H1 (cell line): ENCODE measurements around the gene SLC7A14. TPM values are rescaled to one million over a fixed set of nuclear protein-coding genes. Genes with fewer than 3 reads are reported as not detected.

Source experiments
- CTCF ChIA-PET: fragments of 300-600 bp; sonication (Branson Sonifier 250); formaldehyde crosslinking; loops from one replicate; lab custom pipeline; 2021; ENCODE audit not compliant: partially characterized antibody; lab: Charles Lee
- POLR2A ChIA-PET: fragments of 300-600 bp; sonication (Branson Sonifier 250); formaldehyde crosslinking; loops from one replicate; lab custom pipeline; 2021; ENCODE audit warnings: inconsistent platforms; ENCODE audit not compliant: partially characterized antibody; lab: Charles Lee
- DNase-seq, 2 experiments: peaks; one replicate each; pipeline versions ENCODE4 v3.0.0 to v3.0.0-alpha.2; 2010 to 2022; ENCODE audit warnings: low spot score in 2 of 2, low read depth in 1 of 2, mixed read lengths in 1 of 2
- FAIRE-seq: peaks from 2 replicates; lab custom pipeline; 2011; peaks lifted over from hg19 to GRCh38; lab: Jason Lieb, UNC
- H2AFZ ChIP-seq: 2 replicates; pipeline ENCODE4 v1.8.1; 2012; ENCODE audit warnings: low read length, inconsistent platforms
- H2AK5ac ChIP-seq: 2 replicates; pipeline ENCODE4 v1.6.1; 2013; ENCODE audit warnings: low read depth, low read length
- H2BK120ac ChIP-seq: replicated peaks from 2 replicates; pipeline ENCODE3; 2013; ENCODE audit warnings: low read depth, low read length, inconsistent platforms
- H2BK12ac ChIP-seq: 2 replicates; pipeline ENCODE4 v1.6.1; 2013; ENCODE audit warnings: low read depth, low read length
- H2BK15ac ChIP-seq: 2 replicates; pipeline ENCODE4 v1.6.1; 2013; ENCODE audit warnings: low read length
- H2BK20ac ChIP-seq: 2 replicates; pipeline ENCODE4 v1.6.1; 2013; ENCODE audit warnings: low read length
- H2BK5ac ChIP-seq: 2 replicates; pipeline ENCODE4 v1.6.1; 2013; ENCODE audit warnings: low read depth, low read length
- H3K14ac ChIP-seq: 2 replicates; pipeline ENCODE4 v1.6.1; 2013; ENCODE audit warnings: inconsistent platforms; ENCODE audit not compliant: insufficient read length
- H3K18ac ChIP-seq: 2 replicates; pipeline ENCODE4 v1.6.1; 2013; ENCODE audit warnings: low read length; ENCODE audit errors: extremely low read depth
- H3K23ac ChIP-seq: 2 replicates; pipeline ENCODE4 v1.6.1; 2013; ENCODE audit warnings: inconsistent platforms; ENCODE audit not compliant: insufficient read length
- H3K23me2 ChIP-seq: 2 replicates; pipeline ENCODE4 v1.6.1; 2013; ENCODE audit warnings: low read depth, low read length
- H3K27ac ChIP-seq: 2 replicates; pipeline ENCODE4 v1.6.1; 2011; ENCODE audit warnings: low read depth, low read length, inconsistent platforms
- H3K27me3 ChIP-seq, 4 experiments: replicated peaks in 1 of 4; 1 replicate in 1 of 4; 2 replicates in 3 of 4; pipeline versions ENCODE4 v1.6.1 to v1.8.1; 2011 to 2013; ENCODE audit warnings: low read length in 3 of 4, mild to moderate bottlenecking in 3 of 4, inconsistent platforms in 2 of 4, mixed read lengths in 2 of 4, moderate library complexity in 1 of 4; ENCODE audit not compliant: control insufficient read depth in 3 of 4, insufficient read depth in 3 of 4; ENCODE audit errors: extremely low read depth in 1 of 4
- H3K36me3 ChIP-seq, 4 experiments: 2 replicates each; pipeline versions ENCODE4 v1.6.1 to v1.8.1; 2011 to 2013; ENCODE audit warnings: mild to moderate bottlenecking in 4 of 4, low read length in 3 of 4, moderate library complexity in 2 of 4, control low read depth in 1 of 4, inconsistent platforms in 1 of 4; ENCODE audit not compliant: insufficient read depth in 4 of 4, control insufficient read depth in 2 of 4
- H3K4ac ChIP-seq: replicated peaks from 2 replicates; pipeline ENCODE3; 2013; ENCODE audit warnings: low read length, low read depth, mixed read lengths, inconsistent platforms; ENCODE audit not compliant: insufficient read length
- H3K4me1 ChIP-seq, 4 experiments: replicated peaks in 1 of 4; 1 replicate in 1 of 4; 2 replicates in 3 of 4; pipeline versions ENCODE4 v1.6.1 to v1.8.1; 2011 to 2013; ENCODE audit warnings: low read length in 3 of 4, inconsistent platforms in 2 of 4, mixed read lengths in 1 of 4; ENCODE audit not compliant: insufficient read depth in 4 of 4, control insufficient read depth in 3 of 4
- H3K4me2 ChIP-seq, 2 experiments: 2 replicates each; pipeline versions ENCODE4 v1.6.1 to v1.8.1; 2011 to 2013; ENCODE audit warnings: low read depth in 2 of 2, low read length in 2 of 2, control low read depth in 1 of 2, inconsistent platforms in 1 of 2, mild to moderate bottlenecking in 1 of 2; ENCODE audit not compliant: insufficient read depth in 1 of 2
- H3K4me3 ChIP-seq, 4 experiments: fragments of 200-600, 300-600 bp in 1 of 4; sonication (generic), shearing (Covaris generic), sonication (Bioruptor Twin) in 1 of 4; 2 replicates each; pipeline versions ENCODE4 v1.5.1 to v1.8.1; 2011 to 2016; ENCODE audit warnings: low read length in 4 of 4, low read depth in 3 of 4, control low read depth in 2 of 4, inconsistent platforms in 2 of 4, mild to moderate bottlenecking in 2 of 4, mixed read lengths in 1 of 4, moderate library complexity in 1 of 4; ENCODE audit not compliant: insufficient read depth in 2 of 4; ENCODE audit errors: extremely low read depth in 1 of 4
- H3K56ac ChIP-seq: replicated peaks from 2 replicates; pipeline ENCODE3; 2013; ENCODE audit warnings: low read depth, mild to moderate bottlenecking, mixed read lengths, low read length, inconsistent platforms; ENCODE audit not compliant: insufficient read length
- H3K79me1 ChIP-seq: 2 replicates; pipeline ENCODE4 v1.6.1; 2013; ENCODE audit warnings: low read depth, low read length, control low read depth
- H3K79me2 ChIP-seq, 2 experiments: 2 replicates each; pipeline versions ENCODE4 v1.6.1 to v1.8.1; 2012 to 2013; ENCODE audit warnings: low read length in 2 of 2, mild to moderate bottlenecking in 2 of 2, inconsistent platforms in 1 of 2; ENCODE audit not compliant: insufficient read depth in 2 of 2, control insufficient read depth in 1 of 2
- H3K9ac ChIP-seq, 4 experiments: replicated peaks in 1 of 4; 1 replicate in 1 of 4; 2 replicates in 3 of 4; pipeline versions ENCODE4 v1.6.1 to v1.8.1; 2011 to 2013; ENCODE audit warnings: low read depth in 3 of 4, low read length in 3 of 4, control low read depth in 2 of 4, mild to moderate bottlenecking in 2 of 4, moderate library complexity in 2 of 4, inconsistent platforms in 1 of 4; ENCODE audit errors: extremely low read depth in 1 of 4
- H3K9me3 ChIP-seq, 2 experiments: 2 replicates each; pipeline versions ENCODE4 v1.6.1 to v1.8.1; 2012 to 2013; ENCODE audit warnings: mild to moderate bottlenecking in 2 of 2, moderate library complexity in 2 of 2, control low read depth in 1 of 2, inconsistent platforms in 1 of 2, low read depth in 1 of 2, low read length in 1 of 2, mixed read lengths in 1 of 2; ENCODE audit not compliant: insufficient read depth in 2 of 2
- H4K20me1 ChIP-seq, 2 experiments: replicated peaks in 1 of 2; 2 replicates each; pipeline versions ENCODE3 to v1.8.1; 2011 to 2013; ENCODE audit warnings: inconsistent platforms in 2 of 2, low read length in 2 of 2, mild to moderate bottlenecking in 1 of 2; ENCODE audit not compliant: insufficient read depth in 2 of 2, control insufficient read depth in 1 of 2
- H4K5ac ChIP-seq: 2 replicates; pipeline ENCODE4 v1.6.1; 2013; ENCODE audit warnings: low read length, low read depth, mixed read lengths, inconsistent platforms; ENCODE audit not compliant: insufficient read length
- H4K8ac ChIP-seq: 2 replicates; pipeline ENCODE4 v1.8.0; 2013; ENCODE audit warnings: mild to moderate bottlenecking, moderate library complexity, low read length, inconsistent platforms; ENCODE audit not compliant: insufficient read depth; ENCODE audit errors: extremely low read depth
- H4K91ac ChIP-seq: replicated peaks from 2 replicates; pipeline ENCODE3; 2013; ENCODE audit warnings: low read length, mixed read lengths, inconsistent platforms; ENCODE audit not compliant: insufficient read length
- CEBPB ChIP-seq: IDR thresholded peaks from 2 replicates; pipeline ENCODE4 v1.6.1; 2012; ENCODE audit warnings: low read depth, low read length
- CTCF ChIP-seq, 3 experiments: IDR thresholded peaks; 1 replicate in 2 of 3; 2 replicates in 1 of 3; pipeline versions ENCODE4 v1.5.1 to v1.6.1; 2011; ENCODE audit warnings: low read length in 3 of 3, mild to moderate bottlenecking in 3 of 3, inconsistent platforms in 2 of 3, low read depth in 1 of 3, moderate library complexity in 1 of 3; ENCODE audit not compliant: insufficient read depth in 1 of 3; ENCODE audit errors: control extremely low read depth in 1 of 3
- RAD21 ChIP-seq, 2 experiments: IDR thresholded peaks in 1 of 2; conservative IDR thresholded peaks in 1 of 2; 2 replicates each; pipeline ENCODE4 v1.6.1; 2011; ENCODE audit warnings: low read depth in 2 of 2, low read length in 2 of 2, improper control_type of control experiment in 1 of 2, inconsistent platforms in 1 of 2, mild to moderate bottlenecking in 1 of 2, moderate library complexity in 1 of 2
- WGBS, 2 experiments: shearing (Covaris generic) in 1 of 2; methylation state at CpG; one replicate each; pipeline versions ENCODE4 v1.1.6 to v1.1.7; 2013 to 2015; ENCODE audit warnings: low lambda C conversion rate in 2 of 2, mixed read lengths in 2 of 2, inconsistent platforms in 1 of 2, low coverage in 1 of 2, missing lambda C conversion rate in 1 of 2; ENCODE audit not compliant: insufficient replicate concordance in 2 of 2, insufficient coverage in 1 of 2, insufficient read length in 1 of 2; ENCODE audit errors: extremely low coverage in 1 of 2, missing lambda C conversion rate in 1 of 2; 5-methylcytosine and 5-hydroxymethylcytosine counted together
- polyA plus RNA-seq, 7 experiments: library from polyadenylated mRNA; depleted of rRNA in 3 of 7; stranded (reverse) in 5 of 7; unstranded in 2 of 7; fragments of >200 nt in 5 of 7; fragments of 200-250 nt in 2 of 7; gene quantifications; 1 replicate in 5 of 7; 2 replicates in 1 of 7; 4 replicates in 1 of 7; pipeline versions ENCODE4 v1.2.1 to v1.2.3, GENCODE V29; 2011 to 2013; ENCODE audit warnings: missing spikeins in 2 of 7, mixed read lengths in 2 of 7
- total RNA-seq: library from RNA; stranded (reverse); fragmentation: NEBNext Ultra II Directional; extraction: Animal tissue kit (Norgen Biotek cat#: 25700); gene quantifications from 2 replicates; pipeline ENCODE4 v1.2.1, GENCODE V29; 2021

Gene SLC7A14
- total and polyA plus RNA-seq, 2 of the 8 experiments (the other 6 are each of a cell fraction or from before 2014, with no cell fraction given) = 0.21 to 0.95 TPM

GRCh38 chr3:170410428-170411029 lies 175.3 kb downstream of the SLC7A14 start:
- no peak overlapping the region for H3K27ac ChIP-seq
- no peak overlapping the region for H3K9ac ChIP-seq
- no peaks in the 10 kb centered on the region for H3K9me3 ChIP-seq
- TF ChIP-seq CEBPB (no peak), CTCF (IDR thresholded peaks at IDR 0.05; ENCODE audit: control extremely low read depth in 1 of 3, insufficient read depth in 1 of 3, low read depth in 1 of 3, low read length in 3 of 3) (peak in 2 of 3 experiments; percentile 20 to 31; a peak in 2 of 4 replicates), RAD21 (IDR thresholded peaks at IDR 0.05 in 1 of 2, conservative IDR thresholded peaks at IDR 0.05 in 1 of 2; ENCODE audit: low read depth in 2 of 2, low read length in 2 of 2) (peak; percentile 48 to 51; a peak in 3 of 4 replicates)
- no peak overlapping the region for H3K4ac ChIP-seq
- no peak overlapping the region for H2BK5ac ChIP-seq
- no peak for DNase-seq
- no peak overlapping the region for H3K56ac ChIP-seq
- H2AK5ac ChIP-seq = no peak overlapping the region
- no peaks in the 10 kb centered on the region for H3K79me1 ChIP-seq
- no peak overlapping the region for H3K14ac ChIP-seq
- H4K91ac ChIP-seq = no peak overlapping the region
- ChIA-PET POLR2A (no interaction called here), CTCF (interaction anchor here (0.6 to 10.6 kb wide), 36 partner anchors 10 to 813 kb away, joined by 3 to 273 read pairs (median 4); no protein-coding TSS in a partner anchor)
- H3K36me3 ChIP-seq = no peaks in the 10 kb centered on the region
- H3K79me2 ChIP-seq = no peaks in the 10 kb centered on the region
- no peak overlapping the region for H3K4me3 ChIP-seq
- H3K18ac ChIP-seq = no peak overlapping the region
- no peaks in the 10 kb centered on the region for H3K23me2 ChIP-seq
- H3K23ac ChIP-seq = no peak overlapping the region
- no peak overlapping the region for H2BK20ac ChIP-seq
- no peak overlapping the region for H2BK15ac ChIP-seq
- no peak overlapping the region for H4K8ac ChIP-seq
- H2BK12ac ChIP-seq = no peak overlapping the region; the same call in 1 of the 2 replicates
- no peak overlapping the region for H3K4me2 ChIP-seq
- H4K5ac ChIP-seq = no peak overlapping the region
- H4K20me1 ChIP-seq = no peaks in the 10 kb centered on the region
- peaks cover 0 to 3% (median 0%) of the 10 kb centered on the region in 4 experiments; a peak in 2 of 7 replicates for H3K4me1 ChIP-seq
- H2AFZ ChIP-seq = no peak overlapping the region
- 91% methylated on average over 4 of the region's 4 CpGs; no CpG with 5 or more reads in 1 of the 2 experiments for WGBS, 2 experiments
- no peak for FAIRE-seq
- H3K27me3 ChIP-seq = no peaks in the 10 kb centered on the region
- H2BK120ac ChIP-seq = no peak overlapping the region
